ENCODE results near the gene HECW1. TPM values are rescaled to one million over a fixed set of nuclear protein-coding genes. Genes with fewer than 3 reads are reported as not detected.

HECW1 gene
- total and polyA plus RNA-seq, 2 donors (not counting 1 experiment from before 2014, with no cell fraction given), result not detected

DNA sequence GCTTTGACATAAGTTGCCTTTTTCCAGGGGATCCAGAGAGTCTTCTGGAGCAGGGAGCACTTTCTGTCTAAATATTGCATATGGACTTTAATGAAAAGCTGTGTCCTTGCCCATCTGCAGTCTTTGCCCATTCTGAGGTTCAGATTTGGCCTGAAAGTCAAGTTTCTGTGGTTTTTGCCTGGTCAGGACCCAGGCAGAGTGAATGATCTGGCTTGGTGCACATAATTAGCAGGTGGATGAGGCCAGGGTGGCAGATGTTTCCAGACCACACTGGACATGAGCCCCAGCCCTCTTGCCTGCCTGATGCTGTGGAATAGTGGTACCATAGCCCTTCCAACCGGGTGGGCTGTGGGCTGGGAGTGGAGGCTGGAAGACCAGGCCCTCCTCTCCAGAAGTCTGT is 11.0 kb downstream of the HECW1 start:
- Histone ChIP-seq H3K9me3 (ENCODE audit: control extremely low read depth in 1 of 3, control insufficient read depth in 2 of 3, insufficient read depth in 1 of 3, low read length in 2 of 3) (no peaks in the 10 kb centered on the region), H3K79me2 (ENCODE audit: control insufficient read depth, insufficient read depth, low read length) (no peaks in the 10 kb centered on the region), H3K4me3 (ENCODE audit: control extremely low read depth in 1 of 5, extremely low read depth in 1 of 5, insufficient read depth in 1 of 5, low read depth in 2 of 5, low read length in 4 of 5) (no peak overlapping the region), H3K9ac (ENCODE audit: low read length) (no peak overlapping the region), H3K27ac (ENCODE audit: low read length in 2 of 2) (no peak overlapping the region), H3K27me3 (replicated peaks in 1 of 4; ENCODE audit: control extremely low read depth in 1 of 4, control insufficient read depth in 3 of 4, insufficient read depth in 4 of 4, low read length in 3 of 4) (peaks cover 0 to 5% (median 1%) of the 10 kb centered on the region in 4 experiments), H2AFZ (ENCODE audit: insufficient read depth, low read depth, low read length, poor library complexity, severe bottlenecking) (no peak overlapping the region), H4K20me1 (ENCODE audit: control insufficient read depth, insufficient read depth, low read length, poor library complexity, severe bottlenecking) (no peaks in the 10 kb centered on the region), H3K4me2 (replicated peaks; ENCODE audit: low read depth, low read length, poor library complexity, severe bottlenecking) (no peak overlapping the region), H3K36me3 (replicated peaks in 1 of 2; ENCODE audit: control extremely low read depth in 1 of 2, control insufficient read depth in 1 of 2, extremely low read depth in 1 of 2, insufficient read depth in 2 of 2, low read length in 1 of 2) (no peaks in the 10 kb centered on the region), H3K4me1 (ENCODE audit: control insufficient read depth in 2 of 2, insufficient read depth in 2 of 2, low read length in 2 of 2) (no peaks in the 10 kb centered on the region)
- WGBS (ENCODE audit: insufficient coverage), result 100% methylated on average over 1 of the region's 1 CpG
- no peak for TF ChIP-seq CTCF (IDR thresholded peaks at IDR 0.05)
- no peak for TF ChIP-seq EZH2 (IDR thresholded peaks at IDR 0.05; ENCODE audit: borderline replicate concordance, insufficient read depth, low read depth, low read length, poor library complexity, severe bottlenecking)
- Mint-ChIP-seq H3K9me3 (ENCODE audit: insufficient read depth) (no peaks in the 10 kb centered on the region), H3K27me3 (peaks cover 18% of the 10 kb centered on the region), H3K4me3 (no peak overlapping the region), H3K4me1 (no peaks in the 10 kb centered on the region), H3K27ac (no peak overlapping the region)
- CTCF ChIA-PET, result no interaction called here
- DNase-seq, result no peak
- POLR2A ChIA-PET, result no interaction called here
- ATAC-seq (ENCODE audit: low read depth), result no peak
- intact Hi-C loops (cut with micrococcal nuclease), result no loop called here

- Histone ChIP-seq H3K4me2 (replicated peaks; ENCODE audit: low read depth, low read length, poor library complexity, severe bottlenecking) (no peak overlapping the region), H3K4me1 (ENCODE audit: control insufficient read depth in 2 of 2, insufficient read depth in 2 of 2, low read length in 2 of 2) (no peaks in the 10 kb centered on the region), H2AFZ (ENCODE audit: insufficient read depth, low read depth, low read length, poor library complexity, severe bottlenecking) (no peak overlapping the region), H3K9me3 (ENCODE audit: control extremely low read depth in 1 of 3, control insufficient read depth in 2 of 3, insufficient read depth in 1 of 3, low read length in 2 of 3) (no peaks in the 10 kb centered on the region), H3K27ac (ENCODE audit: low read length in 2 of 2) (no peak overlapping the region), H4K20me1 (ENCODE audit: control insufficient read depth, insufficient read depth, low read length, poor library complexity, severe bottlenecking) (no peaks in the 10 kb centered on the region), H3K27me3 (replicated peaks in 1 of 4; ENCODE audit: control extremely low read depth in 1 of 4, control insufficient read depth in 3 of 4, insufficient read depth in 4 of 4, low read length in 3 of 4) (peaks cover 0 to 5% (median 1%) of the 10 kb centered on the region in 4 experiments), H3K79me2 (ENCODE audit: control insufficient read depth, insufficient read depth, low read length) (no peaks in the 10 kb centered on the region), H3K9ac (ENCODE audit: low read length) (no peak overlapping the region), H3K36me3 (replicated peaks in 1 of 2; ENCODE audit: control extremely low read depth in 1 of 2, control insufficient read depth in 1 of 2, extremely low read depth in 1 of 2, insufficient read depth in 2 of 2, low read length in 1 of 2) (no peaks in the 10 kb centered on the region), H3K4me3 (ENCODE audit: control extremely low read depth in 1 of 5, extremely low read depth in 1 of 5, insufficient read depth in 1 of 5, low read depth in 2 of 5, low read length in 4 of 5) (no peak overlapping the region)
- intact Hi-C loops (cut with micrococcal nuclease), result no loop called here
- DNase-seq (no peak), ATAC-seq (ENCODE audit: low read depth) (no peak)
- ChIA-PET CTCF (no interaction called here), POLR2A (no interaction called here)
- no peaks in the 10 kb centered on the region for H3K4me1 Mint-ChIP-seq
- WGBS (ENCODE audit: insufficient coverage), result 20% methylated on average over 1 of the region's 3 CpGs
- no peak for TF ChIP-seq EZH2 (IDR thresholded peaks at IDR 0.05; ENCODE audit: borderline replicate concordance, insufficient read depth, low read depth, low read length, poor library complexity, severe bottlenecking)
- TF ChIP-seq CTCF (IDR thresholded peaks at IDR 0.05), result no peak
- no peak overlapping the region for H3K4me3 Mint-ChIP-seq
- no peaks in the 10 kb centered on the region for H3K9me3 Mint-ChIP-seq (ENCODE audit: insufficient read depth)
- H3K27me3 Mint-ChIP-seq, result peaks cover 18% of the 10 kb centered on the region
- no peak overlapping the region for H3K27ac Mint-ChIP-seq
Observed at GRCh38 chr7:43124388-43124787, 11.9 kb downstream of the HECW1 start.

Measured in B cell (primary cell).